ENCODE measurements around the gene FZR1. TPM values are rescaled to one million over a fixed set of nuclear protein-coding genes. Genes with fewer than 3 reads are reported as not detected.

The FZR1 gene
- total RNA-seq, 1 experiment from 2014 or later = 51.4 TPM

- Histone ChIP-seq H4K91ac (ENCODE audit: insufficient read length, low read depth, low read length) (no peak overlapping the region), H3K27ac (ENCODE audit: insufficient read length, low read depth, low read length) (no peak overlapping the region), H3T11ph (ENCODE audit: low read length) (no peak overlapping the region), H2BK15ac (ENCODE audit: low read depth, low read length) (no peak overlapping the region), H4K5ac (ENCODE audit: insufficient read length, low read depth, low read length) (no peak overlapping the region), H3K9ac (ENCODE audit: extremely low read depth, insufficient read length, low read length) (no peak overlapping the region), H2BK20ac (ENCODE audit: low read depth, low read length, poor library complexity, severe bottlenecking) (no peak overlapping the region), H3K23ac (ENCODE audit: insufficient read length, low read depth, low read length) (no peak overlapping the region), H4K20me1 (ENCODE audit: control insufficient read depth, insufficient read depth, insufficient read length) (no peaks in the 10 kb centered on the region), H2AFZ (ENCODE audit: low read length) (no peak overlapping the region), H3K27me3 (ENCODE audit: insufficient read depth, low read length) (peaks cover 20% of the 10 kb centered on the region), H3K9me3 (ENCODE audit: control insufficient read depth, low read depth, low read length) (no peaks in the 10 kb centered on the region), H3K79me2 (ENCODE audit: insufficient read depth, low read length) (no peaks in the 10 kb centered on the region), H3K4me1 (ENCODE audit: insufficient read depth, low read length) (no peaks in the 10 kb centered on the region; the same call in 1 of the 2 replicates), H3K18ac (ENCODE audit: insufficient read length, low read depth, low read length) (no peak overlapping the region), H3K4me2 (ENCODE audit: insufficient read depth, insufficient read length, low read length) (peak overlapping the region; percentile 14), H2BK12ac (ENCODE audit: insufficient read length, low read depth, low read length) (no peak overlapping the region), H3K4ac (ENCODE audit: low read depth, low read length) (no peak overlapping the region), H3K79me1 (ENCODE audit: insufficient read depth, low read depth, low read length, poor library complexity, severe bottlenecking) (no peaks in the 10 kb centered on the region), H2BK120ac (ENCODE audit: low read depth, low read length, poor library complexity, severe bottlenecking) (no peak overlapping the region), H4K8ac (replicated peaks; ENCODE audit: insufficient read length, low read depth, low read length) (no peak overlapping the region), H2BK5ac (ENCODE audit: insufficient read length, low read length) (no peak overlapping the region), H3K23me2 (ENCODE audit: insufficient read length, low read depth, low read length, poor library complexity, severe bottlenecking) (peaks cover 3% of the 10 kb centered on the region), H2AK5ac (ENCODE audit: insufficient read length, low read length) (no peak overlapping the region), H3K14ac (ENCODE audit: insufficient read depth, low read length) (no peak overlapping the region; the same call in 1 of the 2 replicates), H3K56ac (ENCODE audit: insufficient read length, low read depth, low read length) (no peak overlapping the region)
- no peak for TF ChIP-seq CTCF (conservative IDR thresholded peaks at IDR 0.05)
- DNase-seq = no peak
- no peaks in the 10 kb centered on the region; a peak in 2 of 7 replicates for H3K36me3 Mint-ChIP-seq (ENCODE audit: insufficient read depth in 1 of 3, low read depth in 3 of 3)
- H3K27ac Mint-ChIP-seq = no peak overlapping the region
- H3K4me3 Mint-ChIP-seq = peak overlapping the region; percentile 33 to 74; a peak in 4 of 5 replicates
- WGBS (ENCODE audit: extremely low coverage, insufficient read length, low lambda C conversion rate) = no CpG with 5 or more reads among the region's 58 CpGs
- H3K4me1 Mint-ChIP-seq = peaks cover 13 to 28% of the 10 kb centered on the region in 2 experiments
- peaks cover 94% of the 10 kb centered on the region for H3K27me3 Mint-ChIP-seq (ENCODE audit: low read depth)
- H3K9me3 Mint-ChIP-seq = peaks cover 4 to 5% of the 10 kb centered on the region in 2 experiments; a peak in 4 of 5 replicates
These were observed 43.0 kb upstream of the FZR1 start for GRCh38 chr19:3462991-3463713.

Data from H9 (cell line).